ENCODE measurements around the gene LAGE3.

The LAGE3 gene

DNA sequence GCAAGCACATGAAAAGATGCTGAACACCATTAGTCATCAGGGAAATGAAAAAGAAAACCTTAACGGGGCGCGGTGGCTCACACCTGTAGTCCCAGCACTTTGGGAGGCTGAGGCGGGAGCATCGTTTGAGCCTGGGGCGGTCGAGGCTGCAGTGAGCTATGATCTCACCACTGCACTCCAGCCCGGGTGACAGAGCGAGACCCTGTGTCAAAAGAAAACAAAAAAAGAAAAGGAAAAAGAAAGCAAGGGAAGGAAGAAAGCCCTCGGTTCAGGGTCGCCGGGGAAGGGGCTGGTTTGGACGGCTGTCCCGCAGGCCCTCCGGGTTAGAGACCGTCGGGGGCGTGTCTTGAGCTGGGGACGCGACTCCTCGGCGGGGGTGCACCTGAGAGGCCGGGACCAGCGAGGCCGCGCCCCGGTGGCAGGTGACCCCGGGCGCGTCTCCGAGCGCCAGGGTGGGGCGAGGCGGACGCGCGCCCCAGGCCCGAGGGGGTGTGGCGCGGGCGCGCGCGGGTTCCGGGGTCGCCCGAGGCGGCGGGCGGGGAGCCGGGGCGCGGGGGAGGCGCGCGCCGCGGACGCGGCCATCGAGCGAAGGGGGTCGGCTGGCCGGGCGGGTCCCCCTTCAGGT, 21.5 kb downstream of the LAGE3 start:
- Histone ChIP-seq H3K9me3 (ENCODE audit: control insufficient read depth, low read length) (no peaks in the 10 kb centered on the region), H3K27ac (ENCODE audit: insufficient read depth, low read depth, low read length, poor library complexity, severe bottlenecking) (no peak overlapping the region), H3K27me3 (ENCODE audit: control insufficient read depth, insufficient read depth, low read length, poor library complexity, severe bottlenecking) (no peaks in the 10 kb centered on the region), H3K4me1 (ENCODE audit: control insufficient read depth, insufficient read depth, low read length) (no peaks in the 10 kb centered on the region), H3K36me3 (ENCODE audit: control insufficient read depth, insufficient read depth, low read length) (no peaks in the 10 kb centered on the region), H3K4me3 (ENCODE audit: insufficient read depth, low read depth, low read length) (peak overlapping the region; percentile 64)
- WGBS, 2 experiments = 4% methylated on average over 65 of the region's 65 CpGs

DNA sequence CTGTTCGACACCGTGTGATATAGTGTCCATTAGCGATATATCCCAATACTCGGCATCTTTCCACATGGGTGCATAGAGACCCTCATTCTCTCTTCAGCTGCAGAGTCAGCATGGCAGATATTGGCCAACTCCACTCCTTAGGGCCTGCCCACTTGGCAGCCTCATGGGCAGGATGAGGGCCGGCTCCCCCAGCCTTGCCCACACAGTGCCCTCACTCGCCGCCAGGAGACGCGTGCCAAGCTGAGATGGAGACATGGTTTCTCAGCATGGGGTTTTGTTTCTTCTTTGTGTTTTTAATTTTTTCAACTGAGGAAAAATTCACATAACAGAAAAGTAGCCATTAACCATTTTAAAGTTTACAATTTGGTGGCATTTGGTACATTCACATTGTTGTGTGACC, 26.3 kb downstream of the LAGE3 start:
- 94 to 95% methylated on average over 5 to 9 of the region's 9 CpGs for whole genome bisulfite sequencing, 2 experiments
- H3K9me3 ChIP-seq (ENCODE audit: control insufficient read depth, low read length) = no peaks in the 10 kb centered on the region
- no peaks in the 10 kb centered on the region for H3K27me3 ChIP-seq (ENCODE audit: control insufficient read depth, insufficient read depth, low read length, poor library complexity, severe bottlenecking)
- H3K36me3 ChIP-seq (ENCODE audit: control insufficient read depth, insufficient read depth, low read length) = no peaks in the 10 kb centered on the region
- H3K27ac ChIP-seq (ENCODE audit: insufficient read depth, low read depth, low read length, poor library complexity, severe bottlenecking) = no peak overlapping the region
- no peaks in the 10 kb centered on the region for H3K4me1 ChIP-seq (ENCODE audit: control insufficient read depth, insufficient read depth, low read length)
- no peak overlapping the region for H3K4me3 ChIP-seq (ENCODE audit: insufficient read depth, low read depth, low read length)

DNA sequence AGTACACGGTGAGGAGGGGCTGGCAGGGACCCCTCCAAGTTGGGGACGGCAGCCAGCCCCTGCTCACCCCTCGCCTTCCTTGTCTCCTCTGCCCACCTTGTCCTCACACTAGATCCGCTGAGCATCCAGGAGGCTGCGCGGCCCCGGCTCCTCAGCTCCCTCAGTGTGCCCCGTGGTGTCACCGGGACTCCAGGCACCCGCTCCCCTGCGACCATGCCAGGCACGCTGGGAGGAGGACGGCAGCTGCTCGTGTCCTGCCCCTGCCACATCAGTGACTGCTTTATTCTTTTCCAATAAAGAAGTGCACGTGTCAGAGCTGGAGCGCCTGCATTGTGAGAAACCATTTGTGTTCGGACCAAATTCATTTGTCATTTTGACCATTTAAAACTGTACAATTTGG, 28.8 kb downstream of the LAGE3 start:
- H3K9me3 ChIP-seq (ENCODE audit: control insufficient read depth, low read length) = no peaks in the 10 kb centered on the region
- WGBS, 2 experiments = 95 to 97% methylated on average over 17 of the region's 17 CpGs
- no peaks in the 10 kb centered on the region for H3K36me3 ChIP-seq (ENCODE audit: control insufficient read depth, insufficient read depth, low read length)

DNA sequence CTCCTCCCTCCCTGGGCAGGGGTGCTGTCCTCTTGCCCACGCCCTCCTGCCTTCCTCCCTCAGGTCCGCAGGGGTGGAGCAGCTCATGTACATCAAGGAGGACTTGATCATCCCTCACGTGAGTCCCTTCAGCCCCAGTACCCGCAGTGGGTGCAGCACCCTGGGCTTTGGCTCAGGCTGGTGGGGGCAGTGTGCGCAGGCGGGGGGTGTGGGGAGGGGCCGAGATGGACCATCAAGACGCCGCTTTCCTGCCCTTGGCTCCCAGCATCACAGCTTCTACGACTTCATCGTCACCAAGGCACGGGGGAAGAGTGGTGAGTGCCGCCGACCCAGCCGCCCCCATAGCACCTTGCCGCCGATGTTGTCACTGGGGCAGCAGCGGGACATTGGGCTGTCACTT, 29.5 kb downstream of the LAGE3 start:
- 93 to 97% methylated on average over 18 of the region's 18 CpGs for WGBS, 2 experiments
- no peak overlapping the region for H3K27ac ChIP-seq (ENCODE audit: insufficient read depth, low read depth, low read length, poor library complexity, severe bottlenecking)
- H3K4me1 ChIP-seq (ENCODE audit: control insufficient read depth, insufficient read depth, low read length) = peaks cover 4% of the 10 kb centered on the region
- H3K4me3 ChIP-seq (ENCODE audit: insufficient read depth, low read depth, low read length) = no peak overlapping the region
- no peaks in the 10 kb centered on the region for H3K36me3 ChIP-seq (ENCODE audit: control insufficient read depth, insufficient read depth, low read length)
- no peaks in the 10 kb centered on the region for H3K27me3 ChIP-seq (ENCODE audit: control insufficient read depth, insufficient read depth, low read length, poor library complexity, severe bottlenecking)
- H3K9me3 ChIP-seq (ENCODE audit: control insufficient read depth, low read length) = no peaks in the 10 kb centered on the region

More for the DNA sequence above, 28.8 kb downstream of the LAGE3 start:
- H3K27me3 ChIP-seq (ENCODE audit: control insufficient read depth, insufficient read depth, low read length, poor library complexity, severe bottlenecking) = no peaks in the 10 kb centered on the region
- H3K4me1 ChIP-seq (ENCODE audit: control insufficient read depth, insufficient read depth, low read length) = peaks cover 1% of the 10 kb centered on the region
- no peak overlapping the region for H3K4me3 ChIP-seq (ENCODE audit: insufficient read depth, low read depth, low read length)
- no peak overlapping the region for H3K27ac ChIP-seq (ENCODE audit: insufficient read depth, low read depth, low read length, poor library complexity, severe bottlenecking)

DNA sequence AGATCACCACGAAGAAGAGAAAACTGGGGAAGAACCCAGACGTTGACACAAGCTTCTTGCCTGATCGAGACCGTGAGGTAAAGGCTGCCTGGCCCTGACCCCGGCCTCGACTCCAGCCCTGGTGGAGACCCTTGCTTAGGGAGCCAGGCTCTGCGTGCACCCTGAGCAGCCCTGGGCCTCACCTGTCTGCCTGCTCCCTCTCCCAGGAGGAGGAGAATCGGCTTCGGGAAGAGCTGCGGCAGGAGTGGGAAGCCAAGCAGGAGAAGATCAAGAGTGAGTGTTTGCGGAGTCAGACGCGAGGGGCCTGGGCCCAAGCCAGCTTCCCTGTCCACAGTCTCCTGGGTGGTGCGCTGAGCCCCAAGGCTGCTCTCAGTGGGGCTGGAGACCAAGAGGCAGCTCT, 30.6 kb downstream of the LAGE3 start:
- Histone ChIP-seq H3K9me3 (ENCODE audit: control insufficient read depth, low read length) (no peaks in the 10 kb centered on the region), H3K27ac (ENCODE audit: insufficient read depth, low read depth, low read length, poor library complexity, severe bottlenecking) (no peak overlapping the region), H3K4me3 (ENCODE audit: insufficient read depth, low read depth, low read length) (no peak overlapping the region), H3K4me1 (ENCODE audit: control insufficient read depth, insufficient read depth, low read length) (peaks cover 4% of the 10 kb centered on the region), H3K27me3 (ENCODE audit: control insufficient read depth, insufficient read depth, low read length, poor library complexity, severe bottlenecking) (no peaks in the 10 kb centered on the region), H3K36me3 (ENCODE audit: control insufficient read depth, insufficient read depth, low read length) (no peaks in the 10 kb centered on the region)
- 95 to 97% methylated on average over 14 of the region's 14 CpGs for WGBS, 2 experiments

DNA sequence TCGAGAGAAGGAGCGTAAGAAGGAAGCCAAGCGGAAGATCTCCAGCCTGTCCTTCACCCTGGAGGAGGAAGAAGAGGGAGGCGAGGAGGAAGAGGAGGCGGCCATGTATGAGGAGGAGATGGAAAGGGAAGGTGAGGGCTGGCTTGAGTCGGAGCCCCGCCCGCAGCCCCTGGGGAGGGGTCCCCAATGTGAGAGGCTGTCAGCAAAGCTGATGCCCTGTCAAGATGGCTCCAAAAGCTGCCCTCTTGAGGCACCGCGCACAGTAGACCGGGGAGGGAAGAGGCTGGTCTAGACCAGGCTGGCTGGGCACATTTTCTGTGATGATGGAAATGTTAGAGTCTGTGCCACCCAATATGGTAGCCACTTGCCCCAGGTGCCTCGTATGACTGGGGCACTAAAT, 32.7 kb downstream of the LAGE3 start:
- Histone ChIP-seq H3K4me1 (ENCODE audit: control insufficient read depth, insufficient read depth, low read length) (peaks cover 4% of the 10 kb centered on the region), H3K36me3 (ENCODE audit: control insufficient read depth, insufficient read depth, low read length) (no peaks in the 10 kb centered on the region), H3K27me3 (ENCODE audit: control insufficient read depth, insufficient read depth, low read length, poor library complexity, severe bottlenecking) (no peaks in the 10 kb centered on the region), H3K27ac (ENCODE audit: insufficient read depth, low read depth, low read length, poor library complexity, severe bottlenecking) (no peak overlapping the region), H3K4me3 (ENCODE audit: insufficient read depth, low read depth, low read length) (no peak overlapping the region), H3K9me3 (ENCODE audit: control insufficient read depth, low read length) (no peaks in the 10 kb centered on the region)
- WGBS, 2 experiments = 95 to 96% methylated on average over 12 of the region's 12 CpGs

DNA sequence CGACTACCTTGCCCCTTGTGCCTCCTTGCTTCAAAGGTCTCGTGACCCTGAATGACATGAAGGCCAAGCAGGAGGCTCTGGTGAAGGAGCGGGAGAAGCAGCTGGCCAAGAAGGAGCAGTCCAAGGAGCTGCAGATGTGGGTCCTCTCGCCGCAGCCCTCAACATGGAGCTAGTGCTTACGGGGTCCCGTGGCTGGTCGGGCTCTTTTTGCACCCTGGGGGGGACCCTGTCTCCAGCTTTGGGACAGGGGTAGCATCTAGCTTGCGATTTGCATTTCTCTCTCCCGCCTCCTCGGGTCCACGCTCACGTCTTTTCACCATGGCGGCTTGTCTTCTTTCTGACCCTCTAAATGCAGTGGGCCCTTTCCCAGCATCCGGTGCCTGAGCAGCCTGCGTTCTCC, 33.3 kb downstream of the LAGE3 start:
- no peaks in the 10 kb centered on the region for H3K36me3 ChIP-seq (ENCODE audit: control insufficient read depth, insufficient read depth, low read length)
- no peak overlapping the region for H3K27ac ChIP-seq (ENCODE audit: insufficient read depth, low read depth, low read length, poor library complexity, severe bottlenecking)
- peaks cover 4% of the 10 kb centered on the region for H3K4me1 ChIP-seq (ENCODE audit: control insufficient read depth, insufficient read depth, low read length)
- H3K9me3 ChIP-seq (ENCODE audit: control insufficient read depth, low read length) = no peaks in the 10 kb centered on the region
- H3K4me3 ChIP-seq (ENCODE audit: insufficient read depth, low read depth, low read length) = no peak overlapping the region
- 97% methylated on average over 16 of the region's 16 CpGs for WGBS, 2 experiments
- no peaks in the 10 kb centered on the region for H3K27me3 ChIP-seq (ENCODE audit: control insufficient read depth, insufficient read depth, low read length, poor library complexity, severe bottlenecking)

DNA sequence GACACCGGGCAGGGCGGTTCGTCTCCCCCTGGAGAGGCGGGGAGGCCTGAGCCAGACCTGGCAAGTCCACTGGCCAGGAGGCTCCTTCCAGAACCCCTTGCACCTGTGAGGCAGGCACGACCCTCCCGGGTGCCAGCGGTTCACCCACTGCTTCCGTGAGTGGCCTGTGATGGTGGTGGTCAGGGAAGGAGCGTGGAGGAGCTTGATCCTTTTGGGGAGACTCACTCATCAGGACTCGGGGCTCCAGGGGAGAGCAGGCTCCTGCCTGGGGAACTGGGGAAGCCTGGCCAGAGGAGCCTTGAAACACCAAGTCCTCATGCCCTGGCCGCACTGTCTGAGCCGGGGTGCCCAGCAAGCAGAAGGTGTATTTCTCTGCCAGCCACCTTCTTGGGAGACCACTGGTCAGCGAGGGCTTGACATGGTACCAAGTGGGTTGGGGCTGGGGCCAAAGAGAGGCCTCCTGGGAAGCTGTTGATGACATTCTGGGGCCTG, 34.3 kb downstream of the LAGE3 start:
- H3K4me3 ChIP-seq (ENCODE audit: insufficient read depth, low read depth, low read length) = peak overlapping the region; percentile 57
- no peaks in the 10 kb centered on the region for H3K27me3 ChIP-seq (ENCODE audit: control insufficient read depth, insufficient read depth, low read length, poor library complexity, severe bottlenecking)
- 77 to 81% methylated on average over 13 of the region's 13 CpGs for WGBS, 2 experiments
- H3K36me3 ChIP-seq (ENCODE audit: control insufficient read depth, insufficient read depth, low read length) = no peaks in the 10 kb centered on the region
- H3K27ac ChIP-seq (ENCODE audit: insufficient read depth, low read depth, low read length, poor library complexity, severe bottlenecking) = no peak overlapping the region
- peaks cover 4% of the 10 kb centered on the region for H3K4me1 ChIP-seq (ENCODE audit: control insufficient read depth, insufficient read depth, low read length)
- no peaks in the 10 kb centered on the region for H3K9me3 ChIP-seq (ENCODE audit: control insufficient read depth, low read length)

DNA sequence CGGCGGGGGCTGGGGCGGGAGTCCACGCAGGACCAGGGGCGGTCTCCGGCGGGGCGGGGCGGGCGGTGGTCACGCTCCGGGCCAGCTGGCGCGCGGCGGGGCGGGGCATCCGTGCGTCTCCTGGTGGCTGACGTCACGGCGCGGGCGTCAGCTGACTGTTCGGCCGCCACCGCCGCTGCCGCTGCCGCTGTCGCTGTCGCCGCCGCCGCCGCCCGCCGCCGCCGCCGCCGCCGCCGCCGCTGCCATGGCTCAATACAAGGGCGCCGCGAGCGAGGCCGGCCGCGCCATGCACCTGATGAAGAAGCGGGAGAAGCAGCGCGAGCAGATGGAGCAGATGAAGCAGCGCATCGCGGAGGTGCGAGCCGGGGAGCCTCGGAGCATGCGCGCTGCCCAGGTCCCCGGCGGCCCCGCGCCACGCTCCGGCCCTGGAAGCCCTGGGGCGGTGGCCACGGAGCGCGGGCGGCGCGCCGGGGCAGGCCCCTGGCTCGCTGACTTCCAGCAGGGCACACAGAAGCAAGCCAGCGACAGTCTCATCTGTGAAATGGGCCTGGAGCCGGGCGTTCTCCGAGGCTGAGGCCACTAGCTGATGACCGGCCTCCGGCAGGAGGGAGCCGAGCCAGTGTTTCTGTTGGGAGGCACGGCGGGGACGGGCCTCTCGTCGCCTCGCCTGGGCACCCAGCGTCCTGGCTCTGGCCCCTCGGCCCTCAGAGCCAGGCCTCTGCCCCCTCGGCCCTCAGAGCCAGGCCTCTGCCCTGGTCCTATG, 34.9 kb downstream of the LAGE3 start, which contains the start of gene FAM50A:
TSS of gene FAM50A (plus strand) at position 150 of the 763 bp plus-strand sequence. CDS start at position 245, 95 bp downstream.
- Histone ChIP-seq H3K27me3 (ENCODE audit: control insufficient read depth, insufficient read depth, low read length, poor library complexity, severe bottlenecking) (no peaks in the 10 kb centered on the region), H3K9me3 (ENCODE audit: control insufficient read depth, low read length) (no peaks in the 10 kb centered on the region), H3K36me3 (ENCODE audit: control insufficient read depth, insufficient read depth, low read length) (no peaks in the 10 kb centered on the region), H3K4me1 (ENCODE audit: control insufficient read depth, insufficient read depth, low read length) (peaks cover 4% of the 10 kb centered on the region), H3K27ac (ENCODE audit: insufficient read depth, low read depth, low read length, poor library complexity, severe bottlenecking) (peak within 1 kb of the TSS; percentile 67), H3K4me3 (ENCODE audit: insufficient read depth, low read depth, low read length) (peak within 1 kb of the TSS; percentile 57)
- WGBS, 2 experiments = 2 to 3% methylated on average over 94 of the region's 94 CpGs

DNA sequence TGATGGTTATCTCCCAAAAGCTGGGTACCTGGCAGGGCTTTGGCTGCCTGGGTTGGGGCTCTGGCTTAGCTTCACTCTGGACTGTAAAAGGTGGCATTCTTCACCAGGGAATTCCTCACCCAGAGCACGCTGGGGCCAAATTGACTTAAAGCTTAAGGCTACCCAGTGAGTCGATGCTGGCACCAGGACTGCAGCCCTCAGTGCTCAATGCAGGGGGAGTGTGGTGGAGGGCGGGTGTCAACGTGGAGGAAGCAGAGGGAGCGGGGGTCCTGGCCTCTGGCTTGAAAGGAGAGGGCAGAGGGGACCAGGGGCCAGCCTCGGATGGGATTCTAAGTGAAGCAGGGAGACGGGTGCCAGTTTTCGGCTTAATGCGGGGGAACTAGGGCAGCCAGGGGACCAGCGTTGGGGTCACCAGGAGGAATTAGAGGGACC, 35.6 kb downstream of the LAGE3 start:
- Histone ChIP-seq H3K36me3 (ENCODE audit: control insufficient read depth, insufficient read depth, low read length) (no peaks in the 10 kb centered on the region), H3K27ac (ENCODE audit: insufficient read depth, low read depth, low read length, poor library complexity, severe bottlenecking) (peak overlapping the region; percentile 67), H3K9me3 (ENCODE audit: control insufficient read depth, low read length) (no peaks in the 10 kb centered on the region), H3K27me3 (ENCODE audit: control insufficient read depth, insufficient read depth, low read length, poor library complexity, severe bottlenecking) (no peaks in the 10 kb centered on the region), H3K4me3 (ENCODE audit: insufficient read depth, low read depth, low read length) (peak overlapping the region; percentile 57), H3K4me1 (ENCODE audit: control insufficient read depth, insufficient read depth, low read length) (peaks cover 7% of the 10 kb centered on the region)
- 19 to 21% methylated on average over 10 of the region's 10 CpGs for WGBS, 2 experiments

Measured in ectodermal cell (in vitro differentiated cells).